Astrocyte (in vitro differentiated cells and primary cell): ENCODE measurements around the gene USP21. TPM values are rescaled to one million over a fixed set of nuclear protein-coding genes. Genes with fewer than 3 reads are reported as not detected.

ENCODE experiments used
- DNase-seq: peaks from one replicate; pipeline ENCODE4 v3.0.0-alpha.2; 2010; ENCODE audit warnings: low read depth
- FAIRE-seq: peaks from 2 replicates; lab custom pipeline; 2011; peaks lifted over from hg19 to GRCh38; lab: Jason Lieb, UNC
- H2AFZ ChIP-seq: 2 replicates; pipeline ENCODE4 v1.6.0; 2012; ENCODE audit warnings: low read depth, low read length, inconsistent platforms
- H3K27ac ChIP-seq: 2 replicates; pipeline ENCODE4 v1.5.1; 2011; ENCODE audit warnings: low read depth, low read length, inconsistent platforms
- H3K27me3 ChIP-seq: 2 replicates; pipeline ENCODE4 v1.6.0; 2011; ENCODE audit warnings: low read length, inconsistent platforms; ENCODE audit not compliant: insufficient read depth
- H3K36me3 ChIP-seq: 2 replicates; pipeline ENCODE4 v1.5.1; 2011; ENCODE audit warnings: low read length, inconsistent platforms; ENCODE audit not compliant: insufficient read depth
- H3K4me1 ChIP-seq: 2 replicates; pipeline ENCODE4 v1.5.1; 2011; ENCODE audit warnings: low read length, inconsistent platforms; ENCODE audit not compliant: insufficient read depth
- H3K4me2 ChIP-seq: 2 replicates; pipeline ENCODE4 v1.6.0; 2012; ENCODE audit warnings: low read length, inconsistent platforms
- H3K4me3 ChIP-seq: 2 replicates; pipeline ENCODE4 v1.5.1; 2011; ENCODE audit warnings: low read depth, mild to moderate bottlenecking, low read length, inconsistent platforms; ENCODE audit not compliant: insufficient read depth
- H3K79me2 ChIP-seq: 2 replicates; pipeline ENCODE4 v1.6.0; 2012; ENCODE audit warnings: mild to moderate bottlenecking, low read length, inconsistent platforms; ENCODE audit not compliant: insufficient read depth
- H3K9ac ChIP-seq: 2 replicates; pipeline ENCODE4 v1.6.0; 2012; ENCODE audit warnings: mild to moderate bottlenecking, low read length, inconsistent platforms
- H3K9me3 ChIP-seq: 2 replicates; pipeline ENCODE4 v1.5.1; 2012; ENCODE audit warnings: low read depth, mild to moderate bottlenecking, low read length, inconsistent platforms; ENCODE audit not compliant: insufficient read depth
- H4K20me1 ChIP-seq: 2 replicates; pipeline ENCODE4 v1.6.0; 2012; ENCODE audit warnings: low read length, inconsistent platforms; ENCODE audit not compliant: insufficient read depth
- H3K27ac Mint-ChIP-seq: one replicate; pipeline ENCODE4 v1.8.0; 2021; ENCODE audit warnings: mild to moderate bottlenecking, mixed read lengths; ENCODE audit not compliant: unreplicated experiment
- H3K27me3 Mint-ChIP-seq: one replicate; pipeline ENCODE4 v1.8.0; 2021; ENCODE audit warnings: low read depth, mixed read lengths; ENCODE audit not compliant: unreplicated experiment
- H3K36me3 Mint-ChIP-seq: one replicate; pipeline ENCODE4 v1.8.0; 2021; ENCODE audit warnings: low read depth, mixed read lengths; ENCODE audit not compliant: unreplicated experiment
- H3K4me1 Mint-ChIP-seq: one replicate; pipeline ENCODE4 v1.8.0; 2021; ENCODE audit warnings: low read depth, mixed read lengths; ENCODE audit not compliant: unreplicated experiment
- H3K4me3 Mint-ChIP-seq: one replicate; pipeline ENCODE4 v1.8.0; 2021; ENCODE audit warnings: mild to moderate bottlenecking, moderate library complexity, mixed read lengths; ENCODE audit not compliant: unreplicated experiment
- H3K9me3 Mint-ChIP-seq: one replicate; pipeline ENCODE4 v1.8.0; 2021; ENCODE audit warnings: mild to moderate bottlenecking, mixed read lengths; ENCODE audit not compliant: unreplicated experiment
- CTCF ChIP-seq: IDR thresholded peaks from 2 replicates; pipeline ENCODE4 v1.5.1; 2011; ENCODE audit warnings: low read depth, mild to moderate bottlenecking, inconsistent platforms, low read length, moderate library complexity; ENCODE audit not compliant: insufficient read depth
- EZH2 ChIP-seq: IDR thresholded peaks from 2 replicates; pipeline ENCODE4 v1.6.1; 2012; ENCODE audit warnings: mild to moderate bottlenecking, low read length, inconsistent platforms; ENCODE audit not compliant: insufficient read depth
- total RNA-seq: library from RNA; stranded (reverse); gene quantifications from 2 replicates; pipeline ENCODE4 v1.2.1, GENCODE V29; 2021

Gene USP21
- total RNA-seq, 1 donor from 2014 or later: 14.4 TPM

GRCh38 chr1:161160671-161161145 lies 1.4 kb downstream of the USP21 start:
- Histone ChIP-seq H3K79me2 (peaks cover 32% of the 10 kb centered on the region), H3K4me2 (peak overlapping the region; percentile 97), H3K9me3 (no peaks in the 10 kb centered on the region), H3K27ac (no peak overlapping the region), H3K4me1 (peaks cover 15% of the 10 kb centered on the region), H3K27me3 (no peaks in the 10 kb centered on the region), H2AFZ (no peak overlapping the region), H3K4me3 (no peak overlapping the region), H3K36me3 (peaks cover 14% of the 10 kb centered on the region), H4K20me1 (no peaks in the 10 kb centered on the region), H3K9ac (no peak overlapping the region)
- no peaks in the 10 kb centered on the region for H3K9me3 Mint-ChIP-seq
- peak overlapping the region; percentile 86 for H3K4me3 Mint-ChIP-seq
- DNase-seq (no peak), FAIRE-seq (no peak)
- no peaks in the 10 kb centered on the region for H3K27me3 Mint-ChIP-seq
- peaks cover 6% of the 10 kb centered on the region for H3K36me3 Mint-ChIP-seq
- H3K27ac Mint-ChIP-seq: no peak overlapping the region
- TF ChIP-seq EZH2 (no peak), CTCF (no peak)
- H3K4me1 Mint-ChIP-seq: peaks cover 19% of the 10 kb centered on the region

GRCh38 chr1:161161652-161162051 lies 2.4 kb downstream of the USP21 start:
- Mint-ChIP-seq H3K4me3 (peak overlapping the region; percentile 42), H3K27ac (peak overlapping the region; percentile 11), H3K4me1 (peaks cover 19% of the 10 kb centered on the region), H3K36me3 (peaks cover 6% of the 10 kb centered on the region), H3K27me3 (no peaks in the 10 kb centered on the region), H3K9me3 (no peaks in the 10 kb centered on the region)
- Histone ChIP-seq H3K4me2 (no peak overlapping the region), H3K9me3 (no peaks in the 10 kb centered on the region), H4K20me1 (no peaks in the 10 kb centered on the region), H3K9ac (no peak overlapping the region), H3K27me3 (no peaks in the 10 kb centered on the region), H2AFZ (no peak overlapping the region), H3K4me3 (no peak overlapping the region), H3K4me1 (peaks cover 19% of the 10 kb centered on the region), H3K79me2 (peaks cover 30% of the 10 kb centered on the region), H3K27ac (no peak overlapping the region), H3K36me3 (peaks cover 14% of the 10 kb centered on the region)
- TF ChIP-seq EZH2 (no peak), CTCF (no peak)
- DNase-seq (no peak), FAIRE-seq (no peak)

GRCh38 chr1:161162052-161162451 lies 2.8 kb downstream of the USP21 start:
- Histone ChIP-seq H3K4me1 (peaks cover 23% of the 10 kb centered on the region), H3K27me3 (no peaks in the 10 kb centered on the region), H4K20me1 (no peaks in the 10 kb centered on the region), H3K4me2 (no peak overlapping the region), H2AFZ (no peak overlapping the region), H3K4me3 (no peak overlapping the region), H3K36me3 (peaks cover 12% of the 10 kb centered on the region), H3K9me3 (no peaks in the 10 kb centered on the region), H3K27ac (no peak overlapping the region), H3K79me2 (peaks cover 33% of the 10 kb centered on the region), H3K9ac (no peak overlapping the region)
- Mint-ChIP-seq H3K27me3 (no peaks in the 10 kb centered on the region), H3K27ac (peak overlapping the region; percentile 11), H3K36me3 (peaks cover 6% of the 10 kb centered on the region), H3K4me3 (peak overlapping the region; percentile 42), H3K4me1 (peaks cover 21% of the 10 kb centered on the region), H3K9me3 (no peaks in the 10 kb centered on the region)
- TF ChIP-seq CTCF: no peak
- no peak for TF ChIP-seq EZH2
- DNase-seq: no peak
- no peak for FAIRE-seq
